ENCODE data around the gene NLK.

GRCh38 chr17:28086519-28086918, 44.0 kb downstream of the NLK start:
- TF ChIP-seq EP300 (IDR thresholded peaks at IDR 0.05; ENCODE audit: low read depth) (no peak), CTCF (IDR thresholded peaks at IDR 0.05) (no peak), POLR2AphosphoS5 (IDR thresholded peaks at IDR 0.05) (no peak)

Measured in transverse colon (tissue), 4 donors.